GM12873 (cell line): ENCODE data around the gene SLCO1A2.

Source experiments
- CTCF ChIP-seq: IDR thresholded peaks from 2 replicates; pipeline ENCODE4 v1.5.1; 2012; ENCODE audit warnings: low read depth, mild to moderate bottlenecking, moderate library complexity, low read length, control low read depth; ENCODE audit not compliant: insufficient read depth; ENCODE audit errors: missing control alignments

SLCO1A2 gene

GRCh38 chr12:21323736-21324135 is 11.0 kb downstream of the SLCO1A2 start:
- no peak for TF ChIP-seq CTCF

- no peak for TF ChIP-seq CTCF
Observed at GRCh38 chr12:21308785-21309184, 25.9 kb downstream of the SLCO1A2 start.

GRCh38 chr12:21305661-21306060 is 29.1 kb downstream of the SLCO1A2 start:
- no peak for TF ChIP-seq CTCF

GRCh38 chr12:21300632-21301031 is 34.1 kb downstream of the SLCO1A2 start:
- no peak for TF ChIP-seq CTCF

- peak; percentile 71 for TF ChIP-seq CTCF
Observed at GRCh38 chr12:21296751-21297406, 37.8 kb downstream of the SLCO1A2 start.

GRCh38 chr12:21296348-21296747 is 38.4 kb downstream of the SLCO1A2 start:
- TF ChIP-seq CTCF: no peak

GRCh38 chr12:21294176-21294575 is 40.5 kb downstream of the SLCO1A2 start:
- no peak for TF ChIP-seq CTCF
